HEK293 (cell line): ENCODE data around the gene NMS.

Source experiments
- CTCF ChIA-PET: fragments of 350-600 bp; formaldehyde crosslinking; extraction: SDS; loops from one replicate; lab custom pipeline; 2021; ENCODE audit warnings: antibody characterized with exemption; lab: Yijun Ruan, JAX
- POLR2A ChIA-PET: fragments of 300-600 bp; formaldehyde crosslinking; extraction: SDS; loops from one replicate; lab custom pipeline; 2020; ENCODE audit warnings: antibody characterized with exemption, inconsistent platforms; lab: Yijun Ruan, JAX
- H3K27ac ChIP-seq: fragments of 200-500 bp; sonication (Bioruptor generic); 2 replicates; pipeline ENCODE4 v1.5.1; 2014; ENCODE audit warnings: low read depth, low read length, control low read depth, inconsistent platforms; ENCODE audit errors: extremely low read depth
- H3K36me3 ChIP-seq, 2 experiments: fragments of 200-500 bp in 1 of 2; sonication (Bioruptor generic) in 1 of 2; 1 replicate in 1 of 2; 2 replicates in 1 of 2; pipeline ENCODE4 v1.5.1; 2014 to 2017; ENCODE audit warnings: inconsistent platforms in 2 of 2, low read length in 2 of 2; ENCODE audit not compliant: control insufficient read depth in 2 of 2, insufficient read depth in 1 of 2
- H3K4me1 ChIP-seq: fragments of 200-500 bp; sonication (Bioruptor generic); 2 replicates; pipeline ENCODE4 v1.5.1; 2014; ENCODE audit warnings: mild to moderate bottlenecking, low read length, inconsistent platforms; ENCODE audit not compliant: control insufficient read depth, insufficient read depth
- H3K4me3 ChIP-seq: 2 replicates; pipeline ENCODE4 v1.5.1; 2011; ENCODE audit warnings: low read depth, mild to moderate bottlenecking, control low read depth, low read length, moderate library complexity
- H3K9me3 ChIP-seq: fragments of 200-500 bp; sonication (Bioruptor generic); 2 replicates; pipeline ENCODE4 v1.5.1; 2014; ENCODE audit warnings: low read depth, low read length, inconsistent platforms; ENCODE audit not compliant: control insufficient read depth, insufficient read depth
- BCL6B ChIP-seq: fragments of 450-650 bp; formaldehyde crosslinking; IDR thresholded peaks from 2 replicates; pipeline ENCODE4 v1.5.1; 2017; ENCODE audit warnings: missing biosample characterization, missing genetic modification characterization
- EGR2 ChIP-seq: fragments of 450-650 bp; formaldehyde crosslinking; IDR thresholded peaks from 2 replicates; pipeline ENCODE4 v1.5.1; 2016; ENCODE audit warnings: low read depth, missing biosample characterization, missing genetic modification characterization
- KLF1 ChIP-seq: fragments of 450-650 bp; formaldehyde crosslinking; IDR thresholded peaks from 2 replicates; pipeline ENCODE4 v1.5.1; 2016; ENCODE audit warnings: missing biosample characterization, missing genetic modification characterization
- KLF10 ChIP-seq: fragments of 450-650 bp; IDR thresholded peaks from 2 replicates; pipeline ENCODE4 v1.5.1; 2018; ENCODE audit warnings: missing biosample characterization, mild to moderate bottlenecking, missing genetic modification characterization
- SCRT2 ChIP-seq: fragments of 450-650 bp; formaldehyde crosslinking; IDR thresholded peaks from 2 replicates; pipeline ENCODE4 v1.5.1; 2016; ENCODE audit warnings: missing biosample characterization, missing genetic modification characterization
- ZNF10 ChIP-seq: fragments of 450-650 bp; formaldehyde crosslinking; IDR thresholded peaks from 2 replicates; pipeline ENCODE4 v1.5.1; 2017; ENCODE audit warnings: missing biosample characterization, missing genetic modification characterization
- ZNF121 ChIP-seq: fragments of 450-650 bp; formaldehyde crosslinking; IDR thresholded peaks from 2 replicates; pipeline ENCODE4 v1.5.1; 2016; ENCODE audit warnings: missing biosample characterization, missing genetic modification characterization
- ZNF133 ChIP-seq: fragments of 450-650 bp; formaldehyde crosslinking; IDR thresholded peaks from 2 replicates; pipeline ENCODE4 v1.5.1; 2016; ENCODE audit warnings: missing biosample characterization, missing genetic modification characterization
- ZNF16 ChIP-seq: fragments of 450-650 bp; formaldehyde crosslinking; IDR thresholded peaks from 2 replicates; pipeline ENCODE4 v1.5.1; 2016; ENCODE audit warnings: low read depth, missing biosample characterization, missing genetic modification characterization
- ZNF266 ChIP-seq: fragments of 450-650 bp; formaldehyde crosslinking; IDR thresholded peaks from 2 replicates; pipeline ENCODE4 v1.5.1; 2016; ENCODE audit warnings: missing biosample characterization, missing genetic modification characterization, low read depth
- ZNF274 ChIP-seq, 2 experiments: fragments of 200-500 bp in 1 of 2; fragments of 450-650 bp in 1 of 2; sonication (Bioruptor generic) in 1 of 2; formaldehyde crosslinking in 1 of 2; IDR thresholded peaks; 2 replicates each; pipeline versions ENCODE4 v1.5.1 to v1.6.1; 2014 to 2016; ENCODE audit warnings: borderline replicate concordance in 1 of 2, inconsistent platforms in 1 of 2, low read length in 1 of 2, missing biosample characterization in 1 of 2, missing genetic modification characterization in 1 of 2
- ZNF426 ChIP-seq: fragments of 450-650 bp; formaldehyde crosslinking; IDR thresholded peaks from 2 replicates; pipeline ENCODE4 v1.5.1; 2017; ENCODE audit warnings: missing biosample characterization, missing genetic modification characterization, mild to moderate bottlenecking, inconsistent platforms, moderate library complexity
- ZNF449 ChIP-seq: fragments of 450-650 bp; formaldehyde crosslinking; IDR thresholded peaks from 2 replicates; pipeline ENCODE4 v1.5.1; 2017; ENCODE audit warnings: missing biosample characterization, mild to moderate bottlenecking, missing genetic modification characterization, moderate library complexity
- ZNF514 ChIP-seq: fragments of 450-650 bp; formaldehyde crosslinking; IDR thresholded peaks from 2 replicates; pipeline ENCODE4 v1.5.1; 2016; ENCODE audit warnings: missing biosample characterization, missing genetic modification characterization
- ZNF560 ChIP-seq: fragments of 450-650 bp; formaldehyde crosslinking; IDR thresholded peaks from 2 replicates; pipeline ENCODE4 v1.5.1; 2017; ENCODE audit warnings: missing biosample characterization, missing genetic modification characterization, borderline replicate concordance
- ZNF701 ChIP-seq: fragments of 450-650 bp; formaldehyde crosslinking; IDR thresholded peaks from 2 replicates; pipeline ENCODE4 v1.5.1; 2016; ENCODE audit warnings: missing biosample characterization, missing genetic modification characterization
- ZNF776 ChIP-seq: fragments of 450-650 bp; formaldehyde crosslinking; IDR thresholded peaks from 2 replicates; pipeline ENCODE4 v1.5.0; 2017; ENCODE audit warnings: missing biosample characterization, missing genetic modification characterization, borderline replicate concordance
- ZNF843 ChIP-seq: fragments of 450-650 bp; formaldehyde crosslinking; IDR thresholded peaks from 2 replicates; pipeline ENCODE4 v1.5.1; 2016; ENCODE audit warnings: missing biosample characterization, missing genetic modification characterization
- TF ChIP-seq, protein P1 (sequence below): fragments of 450-650 bp; formaldehyde crosslinking; IDR thresholded peaks from 2 replicates; pipeline ENCODE4 v1.5.1; 2016; ENCODE audit warnings: missing biosample characterization, missing genetic modification characterization
- TF ChIP-seq, protein P2 (sequence below): IDR thresholded peaks from 2 replicates; pipeline ENCODE4 v1.6.1; 2011; ENCODE audit warnings: mild to moderate bottlenecking, low read depth, low read length, borderline replicate concordance
- TF ChIP-seq, protein P3 (sequence below): fragments of 450-650 bp; formaldehyde crosslinking; IDR thresholded peaks from 2 replicates; pipeline ENCODE4 v1.5.1; 2016; ENCODE audit warnings: missing biosample characterization, missing genetic modification characterization, low read depth
- TF ChIP-seq, protein P4 (sequence below): fragments of 450-650 bp; formaldehyde crosslinking; IDR thresholded peaks from 2 replicates; pipeline ENCODE4 v1.5.1; 2016; ENCODE audit warnings: missing biosample characterization, missing genetic modification characterization
- TF ChIP-seq, protein P5 (sequence below): fragments of 450-650 bp; formaldehyde crosslinking; IDR thresholded peaks from 2 replicates; pipeline ENCODE4 v1.5.1; 2016; ENCODE audit warnings: missing biosample characterization, missing genetic modification characterization

NMS gene

DNA sequence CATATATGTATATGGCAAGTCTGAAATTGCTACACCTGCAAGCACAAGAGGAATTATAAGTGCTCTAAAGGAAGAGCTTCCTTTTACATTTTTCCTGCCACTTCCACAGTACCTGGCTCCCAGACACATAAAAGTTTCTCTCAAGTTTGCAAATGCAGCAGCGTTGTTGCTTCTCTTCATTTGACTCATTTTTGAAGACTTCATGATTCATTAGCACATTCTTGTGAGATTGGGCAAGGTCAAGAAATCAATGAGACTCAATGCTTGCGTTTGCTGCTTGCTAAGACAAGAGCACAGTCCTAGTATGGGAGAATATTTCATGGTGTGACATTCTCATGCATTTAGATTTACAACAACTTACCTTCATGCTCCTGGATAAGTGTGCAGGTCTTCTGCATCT is 49.9 kb downstream of the NMS start (continued):
- TF ChIP-seq ZNF560 (tag by site-specific recombination) (no peak), ZNF701 (no peak), ZNF843 (tag by site-specific recombination) (no peak), KLF1 (tag by site-specific recombination) (no peak), BCL6B (tag by site-specific recombination) (no peak), ZNF776 (tag by site-specific recombination) (no peak)
- TF ChIP-seq, protein P1, sequence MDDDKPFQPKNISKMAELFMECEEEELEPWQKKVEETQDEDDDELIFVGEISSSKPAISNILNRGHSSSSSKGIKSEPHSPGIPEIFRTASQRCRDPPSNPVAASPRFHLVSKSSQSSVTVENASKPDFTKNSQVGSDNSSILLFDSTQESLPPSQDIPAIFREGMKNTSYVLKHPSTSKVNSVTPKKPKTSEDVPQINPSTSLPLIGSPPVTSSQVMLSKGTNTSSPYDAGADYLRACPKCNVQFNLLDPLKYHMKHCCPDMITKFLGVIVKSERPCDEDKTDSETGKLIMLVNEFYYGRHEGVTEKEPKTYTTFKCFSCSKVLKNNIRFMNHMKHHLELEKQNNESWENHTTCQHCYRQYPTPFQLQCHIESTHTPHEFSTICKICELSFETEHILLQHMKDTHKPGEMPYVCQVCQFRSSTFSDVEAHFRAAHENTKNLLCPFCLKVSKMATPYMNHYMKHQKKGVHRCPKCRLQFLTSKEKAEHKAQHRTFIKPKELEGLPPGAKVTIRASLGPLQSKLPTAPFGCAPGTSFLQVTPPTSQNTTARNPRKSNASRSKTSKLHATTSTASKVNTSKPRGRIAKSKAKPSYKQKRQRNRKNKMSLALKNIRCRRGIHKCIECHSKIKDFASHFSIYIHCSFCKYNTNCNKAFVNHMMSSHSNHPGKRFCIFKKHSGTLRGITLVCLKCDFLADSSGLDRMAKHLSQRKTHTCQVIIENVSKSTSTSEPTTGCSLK (tag by site-specific recombination) = no peak

DNA sequence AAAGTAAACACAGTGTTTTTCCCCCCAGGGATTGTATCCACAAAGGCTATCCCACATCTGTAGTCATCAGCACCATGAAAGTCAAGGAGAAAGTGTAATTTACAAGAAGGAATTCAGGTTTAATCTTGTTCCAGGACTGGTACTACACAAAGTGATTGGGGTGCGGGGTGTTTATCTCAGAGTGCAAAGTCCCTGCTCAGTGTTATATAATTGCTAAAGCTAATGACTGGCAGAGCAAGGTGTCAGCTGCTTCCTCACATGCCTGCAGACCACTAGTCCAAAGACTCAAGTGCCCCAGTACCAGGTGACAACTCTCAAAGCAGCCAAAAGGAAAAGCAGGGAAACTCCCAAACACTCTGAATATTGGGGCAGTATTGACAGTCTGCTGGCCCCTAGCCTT is 52.1 kb downstream of the NMS start:
- ChIA-PET POLR2A (no interaction called here), CTCF (no interaction called here)
- no peak overlapping the region for H3K27ac ChIP-seq
- H3K4me1 ChIP-seq = no peaks in the 10 kb centered on the region
- no peaks in the 10 kb centered on the region for H3K36me3 ChIP-seq
- H3K4me3 ChIP-seq = no peak overlapping the region
- TF ChIP-seq KLF10 (tag by site-specific recombination) = no peak
- no peak for TF ChIP-seq ZNF426 (tag by site-specific recombination)
- no peak for TF ChIP-seq ZNF274 (IDR thresholded peaks at IDR 0.05; ENCODE audit: low read length)
- no peak for TF ChIP-seq ZNF274 (tag by site-specific recombination; IDR thresholded peaks at IDR 0.05; ENCODE audit: borderline replicate concordance)
- TF ChIP-seq, protein P2, sequence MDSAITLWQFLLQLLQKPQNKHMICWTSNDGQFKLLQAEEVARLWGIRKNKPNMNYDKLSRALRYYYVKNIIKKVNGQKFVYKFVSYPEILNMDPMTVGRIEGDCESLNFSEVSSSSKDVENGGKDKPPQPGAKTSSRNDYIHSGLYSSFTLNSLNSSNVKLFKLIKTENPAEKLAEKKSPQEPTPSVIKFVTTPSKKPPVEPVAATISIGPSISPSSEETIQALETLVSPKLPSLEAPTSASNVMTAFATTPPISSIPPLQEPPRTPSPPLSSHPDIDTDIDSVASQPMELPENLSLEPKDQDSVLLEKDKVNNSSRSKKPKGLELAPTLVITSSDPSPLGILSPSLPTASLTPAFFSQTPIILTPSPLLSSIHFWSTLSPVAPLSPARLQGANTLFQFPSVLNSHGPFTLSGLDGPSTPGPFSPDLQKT = no peak
- TF ChIP-seq, protein P3, sequence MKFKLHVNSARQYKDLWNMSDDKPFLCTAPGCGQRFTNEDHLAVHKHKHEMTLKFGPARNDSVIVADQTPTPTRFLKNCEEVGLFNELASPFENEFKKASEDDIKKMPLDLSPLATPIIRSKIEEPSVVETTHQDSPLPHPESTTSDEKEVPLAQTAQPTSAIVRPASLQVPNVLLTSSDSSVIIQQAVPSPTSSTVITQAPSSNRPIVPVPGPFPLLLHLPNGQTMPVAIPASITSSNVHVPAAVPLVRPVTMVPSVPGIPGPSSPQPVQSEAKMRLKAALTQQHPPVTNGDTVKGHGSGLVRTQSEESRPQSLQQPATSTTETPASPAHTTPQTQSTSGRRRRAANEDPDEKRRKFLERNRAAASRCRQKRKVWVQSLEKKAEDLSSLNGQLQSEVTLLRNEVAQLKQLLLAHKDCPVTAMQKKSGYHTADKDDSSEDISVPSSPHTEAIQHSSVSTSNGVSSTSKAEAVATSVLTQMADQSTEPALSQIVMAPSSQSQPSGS (tag by site-specific recombination) = no peak
- TF ChIP-seq, protein P4, sequence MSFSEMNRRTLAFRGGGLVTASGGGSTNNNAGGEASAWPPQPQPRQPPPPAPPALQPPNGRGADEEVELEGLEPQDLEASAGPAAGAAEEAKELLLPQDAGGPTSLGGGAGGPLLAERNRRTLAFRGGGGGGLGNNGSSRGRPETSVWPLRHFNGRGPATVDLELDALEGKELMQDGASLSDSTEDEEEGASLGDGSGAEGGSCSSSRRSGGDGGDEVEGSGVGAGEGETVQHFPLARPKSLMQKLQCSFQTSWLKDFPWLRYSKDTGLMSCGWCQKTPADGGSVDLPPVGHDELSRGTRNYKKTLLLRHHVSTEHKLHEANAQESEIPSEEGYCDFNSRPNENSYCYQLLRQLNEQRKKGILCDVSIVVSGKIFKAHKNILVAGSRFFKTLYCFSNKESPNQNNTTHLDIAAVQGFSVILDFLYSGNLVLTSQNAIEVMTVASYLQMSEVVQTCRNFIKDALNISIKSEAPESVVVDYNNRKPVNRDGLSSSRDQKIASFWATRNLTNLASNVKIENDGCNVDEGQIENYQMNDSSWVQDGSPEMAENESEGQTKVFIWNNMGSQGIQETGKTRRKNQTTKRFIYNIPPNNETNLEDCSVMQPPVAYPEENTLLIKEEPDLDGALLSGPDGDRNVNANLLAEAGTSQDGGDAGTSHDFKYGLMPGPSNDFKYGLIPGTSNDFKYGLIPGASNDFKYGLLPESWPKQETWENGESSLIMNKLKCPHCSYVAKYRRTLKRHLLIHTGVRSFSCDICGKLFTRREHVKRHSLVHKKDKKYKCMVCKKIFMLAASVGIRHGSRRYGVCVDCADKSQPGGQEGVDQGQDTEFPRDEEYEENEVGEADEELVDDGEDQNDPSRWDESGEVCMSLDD (tag by site-specific recombination) = no peak
- no peak for TF ChIP-seq ZNF133
- TF ChIP-seq ZNF449 (tag by site-specific recombination) = no peak
- TF ChIP-seq ZNF16 (tag by site-specific recombination) = no peak
- TF ChIP-seq, protein P5, sequence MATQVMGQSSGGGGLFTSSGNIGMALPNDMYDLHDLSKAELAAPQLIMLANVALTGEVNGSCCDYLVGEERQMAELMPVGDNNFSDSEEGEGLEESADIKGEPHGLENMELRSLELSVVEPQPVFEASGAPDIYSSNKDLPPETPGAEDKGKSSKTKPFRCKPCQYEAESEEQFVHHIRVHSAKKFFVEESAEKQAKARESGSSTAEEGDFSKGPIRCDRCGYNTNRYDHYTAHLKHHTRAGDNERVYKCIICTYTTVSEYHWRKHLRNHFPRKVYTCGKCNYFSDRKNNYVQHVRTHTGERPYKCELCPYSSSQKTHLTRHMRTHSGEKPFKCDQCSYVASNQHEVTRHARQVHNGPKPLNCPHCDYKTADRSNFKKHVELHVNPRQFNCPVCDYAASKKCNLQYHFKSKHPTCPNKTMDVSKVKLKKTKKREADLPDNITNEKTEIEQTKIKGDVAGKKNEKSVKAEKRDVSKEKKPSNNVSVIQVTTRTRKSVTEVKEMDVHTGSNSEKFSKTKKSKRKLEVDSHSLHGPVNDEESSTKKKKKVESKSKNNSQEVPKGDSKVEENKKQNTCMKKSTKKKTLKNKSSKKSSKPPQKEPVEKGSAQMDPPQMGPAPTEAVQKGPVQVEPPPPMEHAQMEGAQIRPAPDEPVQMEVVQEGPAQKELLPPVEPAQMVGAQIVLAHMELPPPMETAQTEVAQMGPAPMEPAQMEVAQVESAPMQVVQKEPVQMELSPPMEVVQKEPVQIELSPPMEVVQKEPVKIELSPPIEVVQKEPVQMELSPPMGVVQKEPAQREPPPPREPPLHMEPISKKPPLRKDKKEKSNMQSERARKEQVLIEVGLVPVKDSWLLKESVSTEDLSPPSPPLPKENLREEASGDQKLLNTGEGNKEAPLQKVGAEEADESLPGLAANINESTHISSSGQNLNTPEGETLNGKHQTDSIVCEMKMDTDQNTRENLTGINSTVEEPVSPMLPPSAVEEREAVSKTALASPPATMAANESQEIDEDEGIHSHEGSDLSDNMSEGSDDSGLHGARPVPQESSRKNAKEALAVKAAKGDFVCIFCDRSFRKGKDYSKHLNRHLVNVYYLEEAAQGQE = no peak
- TF ChIP-seq ZNF121 (tag by site-specific recombination) = no peak
- no peak for TF ChIP-seq SCRT2 (tag by site-specific recombination)
- no peak for TF ChIP-seq ZNF10 (tag by site-specific recombination)
- TF ChIP-seq EGR2 = no peak
- TF ChIP-seq ZNF266 (tag by site-specific recombination) = no peak
- TF ChIP-seq ZNF514 (tag by site-specific recombination) = no peak
- TF ChIP-seq, all 188 proteins: peak for 0
- no peaks in the 10 kb centered on the region for H3K9me3 ChIP-seq
